Fibroblast of mammary gland (primary cell): Measurements from ENCODE around the gene ECI2.

Source experiments
- DNase-seq: peaks from one replicate; pipeline ENCODE4 v3.0.0-alpha.2; 2010; ENCODE audit warnings: low read depth
- H3K4me3 ChIP-seq: 2 replicates; pipeline ENCODE4 v1.5.1; 2011; ENCODE audit warnings: low read depth, mild to moderate bottlenecking, low read length, moderate library complexity; ENCODE audit not compliant: control insufficient read depth
- CTCF ChIP-seq: conservative IDR thresholded peaks from 2 replicates; pipeline ENCODE4 v1.5.1; 2011; ENCODE audit warnings: low read depth, low read length, inconsistent platforms; ENCODE audit not compliant: control insufficient read depth, insufficient read depth

The ECI2 gene

GRCh38 chr6:4172368-4172767 lies 37.0 kb upstream of the ECI2 start:
- no peak overlapping the region for H3K4me3 ChIP-seq
- DNase-seq = no peak
- no peak for TF ChIP-seq CTCF

GRCh38 chr6:4170297-4170696 lies 34.9 kb upstream of the ECI2 start:
- TF ChIP-seq CTCF = no peak
- no peak overlapping the region for H3K4me3 ChIP-seq

GRCh38 chr6:4169028-4169789 lies 33.8 kb upstream of the ECI2 start:
- H3K4me3 ChIP-seq = no peak overlapping the region
- peak; percentile 69 for DNase-seq
- TF ChIP-seq CTCF = no peak

More at GRCh38 chr6:4170297-4170696, 34.9 kb upstream of the ECI2 start:
- DNase-seq = no peak

- DNase-seq = no peak
- TF ChIP-seq CTCF = no peak
- no peak overlapping the region for H3K4me3 ChIP-seq
These were observed 32.5 kb upstream of the ECI2 start for GRCh38 chr6:4167833-4168232.

GRCh38 chr6:4167123-4167522 lies 31.7 kb upstream of the ECI2 start:
- no peak for DNase-seq
- no peak overlapping the region for H3K4me3 ChIP-seq
- no peak for TF ChIP-seq CTCF

GRCh38 chr6:4164456-4164855 lies 29.1 kb upstream of the ECI2 start:
- no peak for DNase-seq

More at GRCh38 chr6:4164456-4164855, 29.1 kb upstream of the ECI2 start:
- no peak overlapping the region for H3K4me3 ChIP-seq
- no peak for TF ChIP-seq CTCF
